ENCODE results near the gene BDKRB1.

Gene BDKRB1

GRCh38 chr14:96281486-96281885, 25.5 kb downstream of the BDKRB1 start:
- H3K9ac ChIP-seq (ENCODE audit: low read length) = no peak overlapping the region
- peaks cover 4% of the 10 kb centered on the region; the same call in 1 of the 2 replicates for H3K4me1 ChIP-seq (ENCODE audit: control insufficient read depth, insufficient read depth, low read length)
- H3K27ac ChIP-seq (ENCODE audit: low read depth, low read length) = no peak overlapping the region

GRCh38 chr14:96284008-96284407, 28.0 kb downstream of the BDKRB1 start:
- H3K27ac ChIP-seq (ENCODE audit: low read depth, low read length) = no peak overlapping the region
- no peak overlapping the region for H3K4me3 ChIP-seq (ENCODE audit: low read depth, low read length)
- no peaks in the 10 kb centered on the region for H3K9me3 ChIP-seq (ENCODE audit: control insufficient read depth, insufficient read depth, low read depth, low read length)
- H3K9ac ChIP-seq (ENCODE audit: low read length) = no peak overlapping the region
- peaks cover 26% of the 10 kb centered on the region for H3K36me3 ChIP-seq (ENCODE audit: control insufficient read depth, insufficient read depth, low read length)
- no peaks in the 10 kb centered on the region for H3K27me3 ChIP-seq (ENCODE audit: control insufficient read depth, insufficient read depth, low read length)
- H3K4me1 ChIP-seq (ENCODE audit: control insufficient read depth, insufficient read depth, low read length) = no peaks in the 10 kb centered on the region

More at GRCh38 chr14:96281486-96281885, 25.5 kb downstream of the BDKRB1 start:
- H3K36me3 ChIP-seq (ENCODE audit: control insufficient read depth, insufficient read depth, low read length) = peaks cover 13% of the 10 kb centered on the region
- H3K4me3 ChIP-seq (ENCODE audit: low read depth, low read length) = no peak overlapping the region
- H3K9me3 ChIP-seq (ENCODE audit: control insufficient read depth, insufficient read depth, low read depth, low read length) = peaks cover 14% of the 10 kb centered on the region
- H3K27me3 ChIP-seq (ENCODE audit: control insufficient read depth, insufficient read depth, low read length) = no peaks in the 10 kb centered on the region

- no peaks in the 10 kb centered on the region for H3K4me1 ChIP-seq (ENCODE audit: control insufficient read depth, insufficient read depth, low read length)
- peaks cover 30% of the 10 kb centered on the region for H3K36me3 ChIP-seq (ENCODE audit: control insufficient read depth, insufficient read depth, low read length)
- H3K4me3 ChIP-seq (ENCODE audit: low read depth, low read length) = no peak overlapping the region
- no peaks in the 10 kb centered on the region for H3K27me3 ChIP-seq (ENCODE audit: control insufficient read depth, insufficient read depth, low read length)
- H3K9ac ChIP-seq (ENCODE audit: low read length) = no peak overlapping the region
- H3K27ac ChIP-seq (ENCODE audit: low read depth, low read length) = no peak overlapping the region
- no peaks in the 10 kb centered on the region for H3K9me3 ChIP-seq (ENCODE audit: control insufficient read depth, insufficient read depth, low read depth, low read length)
Observed at GRCh38 chr14:96284430-96284829, 28.4 kb downstream of the BDKRB1 start.

- peaks cover 42% of the 10 kb centered on the region for H3K36me3 ChIP-seq (ENCODE audit: control insufficient read depth, insufficient read depth, low read length)
- no peak overlapping the region for H3K4me3 ChIP-seq (ENCODE audit: low read depth, low read length)
- no peak overlapping the region; the same call in 1 of the 2 replicates for H3K27ac ChIP-seq (ENCODE audit: low read depth, low read length)
- no peak overlapping the region for H3K9ac ChIP-seq (ENCODE audit: low read length)
- no peaks in the 10 kb centered on the region for H3K9me3 ChIP-seq (ENCODE audit: control insufficient read depth, insufficient read depth, low read depth, low read length)
- H3K4me1 ChIP-seq (ENCODE audit: control insufficient read depth, insufficient read depth, low read length) = no peaks in the 10 kb centered on the region
- H3K27me3 ChIP-seq (ENCODE audit: control insufficient read depth, insufficient read depth, low read length) = no peaks in the 10 kb centered on the region
Observed at GRCh38 chr14:96285667-96286066, 29.7 kb downstream of the BDKRB1 start.

- no peak overlapping the region for H3K4me3 ChIP-seq (ENCODE audit: low read depth, low read length)
- no peak overlapping the region for H3K9ac ChIP-seq (ENCODE audit: low read length)
- H3K27me3 ChIP-seq (ENCODE audit: control insufficient read depth, insufficient read depth, low read length) = no peaks in the 10 kb centered on the region
- no peaks in the 10 kb centered on the region for H3K4me1 ChIP-seq (ENCODE audit: control insufficient read depth, insufficient read depth, low read length)
- no peak overlapping the region for H3K27ac ChIP-seq (ENCODE audit: low read depth, low read length)
- H3K36me3 ChIP-seq (ENCODE audit: control insufficient read depth, insufficient read depth, low read length) = peaks cover 47% of the 10 kb centered on the region
- H3K9me3 ChIP-seq (ENCODE audit: control insufficient read depth, insufficient read depth, low read depth, low read length) = no peaks in the 10 kb centered on the region
Observed at GRCh38 chr14:96286251-96286650, 30.2 kb downstream of the BDKRB1 start.

- no peaks in the 10 kb centered on the region for H3K4me1 ChIP-seq (ENCODE audit: control insufficient read depth, insufficient read depth, low read length)
- no peaks in the 10 kb centered on the region for H3K27me3 ChIP-seq (ENCODE audit: control insufficient read depth, insufficient read depth, low read length)
- no peak overlapping the region for H3K4me3 ChIP-seq (ENCODE audit: low read depth, low read length)
- peaks cover 47% of the 10 kb centered on the region for H3K36me3 ChIP-seq (ENCODE audit: control insufficient read depth, insufficient read depth, low read length)
- no peaks in the 10 kb centered on the region for H3K9me3 ChIP-seq (ENCODE audit: control insufficient read depth, insufficient read depth, low read depth, low read length)
- H3K27ac ChIP-seq (ENCODE audit: low read depth, low read length) = no peak overlapping the region
- no peak overlapping the region for H3K9ac ChIP-seq (ENCODE audit: low read length)
Observed at GRCh38 chr14:96287856-96288255, 31.8 kb downstream of the BDKRB1 start.

GRCh38 chr14:96294246-96294645, 38.2 kb downstream of the BDKRB1 start:
- Histone ChIP-seq H3K27ac (ENCODE audit: low read depth, low read length) (no peak overlapping the region), H3K27me3 (ENCODE audit: control insufficient read depth, insufficient read depth, low read length) (no peaks in the 10 kb centered on the region)

GRCh38 chr14:96297000-96297399, 41.0 kb downstream of the BDKRB1 start:
- Histone ChIP-seq H3K9me3 (ENCODE audit: control insufficient read depth, insufficient read depth, low read depth, low read length) (no peaks in the 10 kb centered on the region), H3K36me3 (ENCODE audit: control insufficient read depth, insufficient read depth, low read length) (peaks cover 19% of the 10 kb centered on the region), H3K4me1 (ENCODE audit: control insufficient read depth, insufficient read depth, low read length) (no peaks in the 10 kb centered on the region), H3K4me3 (ENCODE audit: low read depth, low read length) (no peak overlapping the region), H3K27me3 (ENCODE audit: control insufficient read depth, insufficient read depth, low read length) (no peaks in the 10 kb centered on the region), H3K9ac (ENCODE audit: low read length) (no peak overlapping the region), H3K27ac (ENCODE audit: low read depth, low read length) (no peak overlapping the region)

More at GRCh38 chr14:96294246-96294645, 38.2 kb downstream of the BDKRB1 start:
- Histone ChIP-seq H3K9ac (ENCODE audit: low read length) (no peak overlapping the region), H3K4me3 (ENCODE audit: low read depth, low read length) (no peak overlapping the region), H3K9me3 (ENCODE audit: control insufficient read depth, insufficient read depth, low read depth, low read length) (no peaks in the 10 kb centered on the region), H3K36me3 (ENCODE audit: control insufficient read depth, insufficient read depth, low read length) (peaks cover 30% of the 10 kb centered on the region), H3K4me1 (ENCODE audit: control insufficient read depth, insufficient read depth, low read length) (no peaks in the 10 kb centered on the region)

- no peak overlapping the region for H3K27ac ChIP-seq (ENCODE audit: low read depth, low read length)
- no peak overlapping the region for H3K4me3 ChIP-seq (ENCODE audit: low read depth, low read length)
Observed at GRCh38 chr14:96297997-96298515, 42.0 kb downstream of the BDKRB1 start.

GRCh38 chr14:96299441-96299840, 43.4 kb downstream of the BDKRB1 start:
- H3K27ac ChIP-seq (ENCODE audit: low read depth, low read length) = no peak overlapping the region
- H3K9me3 ChIP-seq (ENCODE audit: control insufficient read depth, insufficient read depth, low read depth, low read length) = no peaks in the 10 kb centered on the region
- H3K4me3 ChIP-seq (ENCODE audit: low read depth, low read length) = no peak overlapping the region
- H3K4me1 ChIP-seq (ENCODE audit: control insufficient read depth, insufficient read depth, low read length) = no peaks in the 10 kb centered on the region
- H3K36me3 ChIP-seq (ENCODE audit: control insufficient read depth, insufficient read depth, low read length) = peaks cover 26% of the 10 kb centered on the region
- H3K27me3 ChIP-seq (ENCODE audit: control insufficient read depth, insufficient read depth, low read length) = no peaks in the 10 kb centered on the region
- no peak overlapping the region for H3K9ac ChIP-seq (ENCODE audit: low read length)

More at GRCh38 chr14:96297997-96298515, 42.0 kb downstream of the BDKRB1 start:
- Histone ChIP-seq H3K36me3 (ENCODE audit: control insufficient read depth, insufficient read depth, low read length) (peaks cover 20% of the 10 kb centered on the region), H3K27me3 (ENCODE audit: control insufficient read depth, insufficient read depth, low read length) (no peaks in the 10 kb centered on the region), H3K9me3 (ENCODE audit: control insufficient read depth, insufficient read depth, low read depth, low read length) (no peaks in the 10 kb centered on the region), H3K4me1 (ENCODE audit: control insufficient read depth, insufficient read depth, low read length) (no peaks in the 10 kb centered on the region), H3K9ac (ENCODE audit: low read length) (no peak overlapping the region)

- Histone ChIP-seq H3K36me3 (ENCODE audit: control insufficient read depth, insufficient read depth, low read length) (peaks cover 34% of the 10 kb centered on the region), H3K4me3 (ENCODE audit: low read depth, low read length) (no peak overlapping the region), H3K9me3 (ENCODE audit: control insufficient read depth, insufficient read depth, low read depth, low read length) (no peaks in the 10 kb centered on the region), H3K27me3 (ENCODE audit: control insufficient read depth, insufficient read depth, low read length) (no peaks in the 10 kb centered on the region), H3K9ac (ENCODE audit: low read length) (no peak overlapping the region), H3K4me1 (ENCODE audit: control insufficient read depth, insufficient read depth, low read length) (no peaks in the 10 kb centered on the region), H3K27ac (ENCODE audit: low read depth, low read length) (no peak overlapping the region)
Observed at GRCh38 chr14:96303981-96304380, 48.0 kb downstream of the BDKRB1 start.

Data from HUES6 (cell line).